Stimulated activated CD4-positive, alpha-beta T cell treated with anti-CD3 and anti-CD28 coated beads, TNF-alpha, amount 100 ng/mL, for 48 hours (primary cell): ENCODE results near the gene KDM4B.

Experiments
- DNase-seq, 3 donors: peaks; one replicate each; pipeline ENCODE4 v3.0.0-alpha.2; 2020; ENCODE audit warnings: low read depth in 3 of 3

KDM4B gene

DNA sequence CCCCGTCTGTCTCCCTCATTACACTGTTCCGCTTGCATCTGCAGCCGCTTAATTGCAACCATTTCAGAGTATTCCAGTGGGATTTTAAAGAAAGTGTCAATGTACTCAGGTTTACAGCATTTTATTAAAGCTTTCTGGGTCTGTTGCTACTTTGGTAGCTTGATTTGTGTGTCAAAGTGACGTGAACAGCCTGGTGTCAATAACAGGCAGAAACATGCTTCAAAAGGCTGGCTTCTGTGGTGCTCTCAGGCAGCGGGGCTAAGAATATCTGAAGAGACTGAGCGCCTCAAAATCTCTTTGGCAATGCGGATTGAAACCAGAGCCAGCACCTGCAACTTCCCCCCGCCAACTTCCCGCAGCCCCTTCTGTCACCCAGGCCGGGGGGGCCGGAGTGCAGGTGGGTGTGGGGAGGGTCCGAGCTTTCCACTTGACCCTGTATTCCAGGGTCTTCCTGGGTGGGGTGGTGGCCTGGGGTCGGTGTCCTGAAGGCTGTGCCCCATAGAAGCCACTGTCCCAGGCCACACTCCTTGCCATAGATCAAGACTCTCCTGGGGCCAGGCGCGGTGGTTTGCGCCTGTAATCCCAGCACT, 81.2 kb downstream of the KDM4B start:
- no peak for DNase-seq

DNA sequence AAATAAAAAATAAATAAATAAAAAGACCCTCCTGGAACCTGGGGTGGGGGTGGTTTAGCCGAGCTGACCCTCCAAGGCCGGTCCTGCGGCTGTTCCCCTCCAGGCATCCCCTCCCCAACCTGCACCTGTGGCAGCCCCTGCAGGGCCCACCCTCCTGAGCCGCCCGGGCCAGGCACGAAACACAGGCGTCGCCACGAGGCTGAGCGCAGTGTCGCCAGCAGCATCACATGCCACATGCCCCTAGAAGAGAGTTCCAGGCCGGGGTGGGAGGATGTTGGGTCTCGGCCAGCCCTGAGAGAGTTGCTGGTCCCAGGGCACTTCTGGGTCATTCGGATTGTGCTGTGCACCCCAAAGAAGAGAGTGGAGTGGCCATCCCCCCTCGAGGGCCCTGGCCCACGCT, 82.0 kb downstream of the KDM4B start:
- DNase-seq = no peak

DNA sequence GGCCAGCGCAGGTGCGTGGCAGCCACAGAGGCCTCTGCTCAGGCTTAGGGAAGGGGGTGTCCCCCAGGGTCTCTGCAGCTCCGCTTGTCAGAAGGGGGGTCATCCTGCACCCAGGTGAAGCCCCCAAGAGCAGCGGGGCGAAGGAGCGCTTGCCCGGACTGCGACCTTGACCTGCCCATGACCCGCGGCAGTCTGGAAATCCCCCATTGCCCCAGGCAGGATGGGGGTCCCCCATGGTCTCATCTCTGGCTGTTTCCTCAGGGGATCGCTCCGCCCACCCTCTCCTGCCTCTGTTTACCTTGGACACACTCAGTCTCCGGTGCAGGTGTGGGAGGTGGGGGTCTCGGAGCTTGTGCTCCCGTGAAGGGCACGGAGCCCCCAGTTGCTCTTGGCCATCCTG, 82.7 kb downstream of the KDM4B start:
- no peak for DNase-seq

DNA sequence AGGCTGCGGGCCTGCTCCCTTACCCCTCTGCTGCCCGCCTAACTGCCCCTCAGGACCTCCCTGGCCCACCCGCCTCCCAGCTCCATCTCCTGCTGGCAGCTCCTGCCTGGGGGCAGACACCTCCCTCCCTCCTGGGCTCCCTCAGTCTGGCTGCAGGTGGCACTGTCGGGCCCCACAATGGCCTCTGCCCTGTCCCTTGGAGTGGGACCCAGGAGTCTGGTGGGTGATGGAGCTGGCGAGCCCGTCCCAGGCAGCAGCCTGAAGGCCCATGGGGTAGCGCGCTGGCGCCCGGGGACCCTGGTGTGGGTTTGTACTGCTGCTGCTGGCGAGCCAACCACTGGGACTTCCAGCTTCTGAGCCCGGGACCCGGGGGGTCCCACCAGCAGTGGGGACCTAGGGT, 83.6 kb downstream of the KDM4B start:
- DNase-seq = no peak

DNA sequence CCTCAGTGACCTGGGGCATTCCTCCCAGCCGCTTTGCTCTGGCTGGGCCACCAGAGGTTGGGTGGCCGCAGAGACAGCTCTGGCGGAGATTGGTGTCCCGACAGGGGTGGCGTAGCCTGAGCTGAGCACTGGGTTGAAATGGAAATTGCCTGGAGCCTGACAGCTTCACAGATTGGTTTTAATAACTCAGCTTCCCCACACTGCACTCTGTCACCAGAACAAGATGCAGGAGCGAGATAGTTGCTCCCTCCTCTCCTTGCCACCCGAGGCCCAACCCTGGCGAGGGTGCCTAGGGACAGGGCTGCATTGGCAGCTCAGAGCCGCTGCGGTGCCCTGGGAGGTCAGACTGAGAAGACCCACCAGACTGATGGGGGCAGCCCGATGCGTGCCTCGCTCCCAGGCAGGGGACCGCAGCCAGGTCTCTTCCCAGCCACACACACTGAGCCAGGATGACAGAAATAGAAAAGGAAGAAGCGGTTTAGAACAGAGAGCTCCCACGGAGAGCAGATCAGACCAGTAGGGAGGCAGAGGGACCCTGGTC, 84.1 kb downstream of the KDM4B start:
- DNase-seq = no peak

DNA sequence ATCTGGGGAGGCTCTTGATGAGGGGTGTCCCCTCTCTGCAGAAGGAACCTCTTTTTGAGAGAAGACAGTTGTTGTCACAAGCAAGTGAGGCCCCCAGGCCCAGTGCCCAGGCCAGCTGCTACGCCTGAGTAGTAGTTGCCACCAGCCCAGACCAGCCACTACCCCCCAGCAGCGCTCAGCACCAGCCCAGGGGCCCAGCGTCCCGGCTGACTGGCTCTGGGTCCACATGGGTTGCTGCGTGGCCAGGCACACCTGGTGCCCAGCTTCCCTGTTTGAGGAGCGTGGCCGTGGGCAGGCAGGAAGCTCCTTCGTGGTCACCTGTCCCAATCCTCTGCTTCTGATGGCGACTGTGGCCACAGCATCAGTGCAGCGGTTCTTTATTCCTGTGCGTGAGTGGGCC, 84.7 kb downstream of the KDM4B start:
- DNase-seq = no peak

DNA sequence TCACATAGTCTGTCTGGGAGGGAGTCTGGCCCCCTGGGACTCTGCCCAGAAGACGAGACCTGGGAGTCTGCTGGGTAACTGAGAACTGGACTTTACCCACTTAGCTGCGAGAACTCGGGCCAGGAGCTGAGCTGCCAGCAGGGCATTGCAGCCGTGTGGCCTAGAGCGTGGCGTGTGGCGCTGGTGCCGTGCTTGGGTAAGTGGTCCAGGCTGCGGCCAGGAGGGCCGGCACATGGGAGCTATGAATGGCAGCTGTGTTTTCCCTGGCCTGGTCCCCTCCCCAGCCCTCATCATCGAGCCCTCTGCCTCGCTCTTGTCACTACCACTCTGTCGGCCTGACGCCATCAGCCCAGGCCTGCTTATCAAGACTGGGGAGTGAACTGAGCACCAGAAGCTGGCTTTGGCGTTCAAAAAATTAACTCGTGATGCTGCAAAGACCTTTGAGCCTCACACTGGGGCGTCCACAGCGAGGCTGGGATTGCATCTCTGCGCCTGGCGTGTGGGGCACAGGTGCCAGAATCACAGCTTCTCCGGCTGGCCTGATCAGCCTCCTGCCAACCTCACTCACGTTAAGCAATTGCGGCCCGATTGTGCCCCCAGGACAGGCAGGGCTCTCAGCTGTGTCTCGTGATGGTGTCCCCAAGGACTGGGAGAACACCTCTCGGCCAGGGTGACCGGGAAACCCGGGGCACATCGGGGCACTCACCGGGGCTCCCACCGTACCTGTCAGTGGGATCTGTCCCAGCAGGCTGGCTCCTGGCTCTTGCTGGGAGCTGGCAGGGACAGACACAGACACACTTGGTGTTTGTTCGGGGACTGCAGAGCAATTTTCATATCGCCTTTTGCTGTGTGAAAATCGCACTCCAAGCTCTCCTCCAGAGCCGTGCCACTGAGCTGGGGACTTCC, 85.9 kb downstream of the KDM4B start:
- DNase-seq = no peak

DNA sequence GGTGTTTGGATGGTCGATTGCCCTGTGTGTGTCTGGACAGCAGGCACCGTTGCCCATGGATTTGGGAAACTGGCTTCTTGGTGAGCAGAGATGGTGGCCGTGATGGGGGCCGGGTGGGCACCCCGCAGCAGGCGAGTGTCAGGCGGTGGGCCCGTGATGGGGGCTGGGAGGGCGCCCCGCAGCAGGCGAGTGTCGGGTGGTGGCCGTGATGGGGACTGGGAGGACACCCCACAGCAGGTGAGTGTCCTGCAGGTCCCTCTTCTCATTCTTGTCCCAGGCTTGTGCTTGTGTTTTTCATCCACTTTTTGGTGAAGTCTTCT, 86.5 kb downstream of the KDM4B start:
- DNase-seq = no peak

DNA sequence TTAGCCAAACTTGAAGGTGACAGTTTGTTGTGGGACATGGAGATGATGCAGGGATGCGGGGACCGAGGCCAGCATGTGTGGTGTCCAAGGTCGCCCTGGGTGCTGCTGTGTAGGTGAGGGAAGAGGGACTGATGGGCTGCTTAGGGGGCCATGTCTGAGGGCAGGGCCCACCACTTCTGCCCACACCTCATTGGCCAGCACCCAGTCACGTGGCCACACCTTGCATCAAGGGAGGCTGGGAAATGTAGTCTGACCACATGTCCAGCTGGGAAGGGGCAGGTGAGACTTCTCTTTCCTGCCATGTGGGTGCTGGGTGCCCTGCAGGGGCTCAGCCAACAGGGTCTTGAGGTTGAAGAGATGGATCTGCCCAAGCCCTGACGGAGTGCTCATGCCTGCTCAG, 88.9 kb downstream of the KDM4B start:
- no peak for DNase-seq

DNA sequence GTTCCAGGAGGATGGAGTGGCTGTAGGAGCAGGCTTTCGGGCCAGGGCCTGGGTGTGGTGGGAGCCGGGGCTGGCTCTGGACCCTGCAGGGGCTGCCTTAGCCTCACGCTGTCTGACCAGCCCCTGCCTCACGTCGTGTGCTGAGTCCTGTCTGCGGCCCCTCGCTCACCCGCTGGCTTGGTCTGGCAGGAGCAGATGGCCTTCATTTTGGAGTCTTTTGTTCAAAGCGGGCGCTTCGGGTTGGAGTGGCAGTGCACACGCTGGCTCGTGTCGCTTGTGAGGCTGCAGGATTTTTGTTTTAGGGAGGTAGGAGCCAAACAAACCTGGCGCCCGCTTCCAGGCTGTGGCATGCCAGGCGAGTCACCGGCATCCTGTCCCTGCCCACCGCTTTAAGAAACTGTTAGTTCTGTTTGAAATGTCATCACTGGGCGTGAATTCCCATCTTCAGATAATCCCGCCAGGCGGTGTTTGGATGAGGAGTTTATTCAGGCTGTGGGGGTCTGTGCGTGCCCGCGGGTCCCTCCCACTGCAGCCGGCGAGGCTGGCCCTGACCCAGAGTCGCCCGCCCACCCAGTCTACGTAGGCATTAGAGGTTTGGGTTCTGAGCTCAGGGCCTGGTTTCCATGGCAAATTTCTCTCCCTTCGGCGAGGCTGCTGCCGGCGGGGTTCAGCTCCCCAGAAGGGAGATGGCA, 89.8 kb downstream of the KDM4B start:
- DNase-seq = no peak

DNA sequence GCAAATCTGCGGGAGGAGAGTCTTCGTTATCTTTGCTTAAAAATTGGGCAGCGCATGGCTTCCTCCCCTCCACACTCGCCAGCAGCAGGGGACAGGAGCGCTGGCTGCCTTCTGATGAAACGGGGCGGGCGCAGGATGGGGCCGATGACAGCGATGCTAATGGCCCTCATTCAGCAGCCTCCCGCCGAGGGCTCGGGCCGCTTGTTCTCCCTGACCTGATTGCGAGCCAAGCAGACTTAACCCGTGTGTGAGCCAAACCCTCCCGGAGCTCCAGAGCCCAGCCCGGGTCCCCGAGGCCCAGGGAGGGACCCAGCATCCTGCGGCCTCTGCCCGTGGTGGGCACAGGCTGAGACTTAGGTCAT, 90.3 kb downstream of the KDM4B start:
- DNase-seq = no peak

DNA sequence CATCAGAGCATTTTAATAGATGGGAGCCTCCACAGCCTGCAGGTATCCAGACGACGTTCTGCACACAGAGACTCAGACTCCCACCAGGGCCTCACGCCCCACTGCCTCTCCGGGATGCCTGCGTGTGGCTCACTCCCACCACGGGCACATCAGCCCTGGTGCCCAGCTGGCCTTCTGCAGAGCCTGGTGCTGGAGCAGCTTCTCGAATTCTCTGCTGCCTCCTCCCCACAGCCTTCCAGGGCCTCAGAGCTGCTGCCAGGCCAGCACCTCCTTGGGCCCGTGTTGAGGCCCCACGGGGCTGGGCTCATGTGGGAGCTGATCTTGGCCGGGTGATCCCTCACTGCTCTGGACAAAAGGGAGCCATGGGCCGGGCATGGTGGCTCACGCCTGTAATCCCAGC, 90.9 kb downstream of the KDM4B start:
- DNase-seq = no peak

DNA sequence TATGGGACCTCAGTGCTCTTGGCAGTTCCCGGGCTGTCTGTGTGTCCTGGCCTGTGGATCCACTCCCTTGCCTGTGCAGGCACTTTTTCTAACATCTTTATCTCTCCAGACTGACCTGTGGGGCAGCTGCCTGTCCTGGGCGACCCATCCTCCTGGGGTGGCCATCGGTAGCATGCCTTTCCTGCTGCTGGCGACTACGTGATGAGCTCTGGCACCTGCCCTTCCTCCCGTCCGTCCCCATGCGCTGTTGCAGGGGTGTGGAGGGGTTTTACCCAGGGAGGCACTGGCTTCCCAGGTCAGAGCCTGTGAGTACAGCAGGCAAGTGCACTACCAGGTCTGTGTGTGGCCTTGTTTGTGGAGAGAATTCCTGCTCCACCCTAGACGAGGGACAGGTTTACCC, 93.3 kb downstream of the KDM4B start:
- DNase-seq = no peak

DNA sequence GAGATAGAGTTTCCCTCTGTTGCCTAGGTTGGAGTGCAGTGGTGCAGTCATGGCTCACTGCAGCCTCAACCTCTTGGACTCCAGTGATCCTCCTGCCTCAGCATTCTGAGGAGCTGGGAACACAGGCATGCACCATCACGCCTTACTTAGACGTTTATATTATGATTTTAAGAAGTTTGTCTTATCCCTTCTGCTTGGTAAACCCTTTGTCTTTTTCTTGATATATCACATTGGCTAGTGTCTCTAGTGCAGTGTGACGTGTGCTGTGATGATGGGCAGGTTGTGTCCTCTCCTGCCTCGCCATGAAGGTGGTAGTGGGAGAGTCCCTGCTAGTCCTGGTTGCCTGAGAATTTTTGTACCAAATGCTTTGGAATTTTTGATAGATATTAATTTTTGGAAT, 93.9 kb downstream of the KDM4B start:
- no peak for DNase-seq

DNA sequence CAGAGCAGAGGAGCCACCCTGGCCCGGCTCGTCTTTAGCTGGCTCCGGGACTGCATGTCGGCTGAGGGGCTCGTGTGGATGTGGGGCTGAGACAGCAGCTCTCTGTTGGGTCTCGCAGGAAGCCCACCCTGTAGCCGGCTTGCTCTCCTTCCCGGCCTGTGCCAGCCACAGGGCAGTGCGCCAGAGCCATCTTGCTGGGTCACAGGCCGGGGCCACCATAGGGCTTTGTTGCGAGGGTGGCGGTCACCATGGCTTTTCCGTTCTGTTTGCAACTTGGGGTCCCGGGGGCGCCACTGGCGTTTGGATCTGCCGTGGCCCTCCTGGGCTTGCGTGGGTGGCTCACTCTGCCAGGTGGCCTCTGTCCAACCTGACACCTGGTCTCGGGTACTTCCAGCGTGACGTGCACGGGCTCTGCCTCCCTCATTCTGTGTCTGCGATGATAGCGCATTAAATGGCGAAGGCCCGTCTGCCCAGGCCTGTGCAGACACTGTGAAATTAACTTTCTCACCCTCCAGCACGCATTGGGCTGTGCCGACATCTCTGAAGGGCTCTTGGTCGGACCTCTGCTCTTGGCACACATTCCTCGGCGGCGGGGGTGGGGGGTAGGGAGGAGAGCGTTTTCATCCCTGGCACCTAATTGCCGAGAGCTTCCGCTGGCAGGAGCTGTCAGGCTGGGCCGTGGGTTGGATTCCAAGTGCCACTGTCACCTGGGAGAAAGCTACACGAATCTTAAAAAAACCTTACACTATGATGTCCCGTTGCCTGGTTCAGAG, 95.1 kb downstream of the KDM4B start:
- DNase-seq = no peak

DNA sequence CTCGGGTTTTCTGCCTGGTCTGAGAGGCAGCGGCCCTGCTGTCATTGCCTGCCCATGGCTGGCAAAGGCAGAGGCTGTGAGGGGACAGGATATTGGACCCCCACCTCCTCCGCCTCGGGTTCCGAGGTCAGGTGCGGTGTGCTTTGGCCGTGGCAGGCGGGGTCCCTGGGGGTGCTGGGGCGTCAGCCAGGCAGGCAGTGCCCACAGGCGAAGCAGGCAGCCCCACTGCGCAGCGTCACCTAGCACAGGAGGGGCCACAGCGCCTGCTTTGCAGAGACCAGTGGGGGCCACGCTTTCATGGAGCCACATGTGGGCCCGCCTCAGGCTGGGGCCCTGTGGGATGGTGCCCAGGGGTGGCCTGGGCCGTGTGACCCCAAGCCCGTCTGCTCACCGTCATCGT, 96.0 kb downstream of the KDM4B start:
- DNase-seq = no peak

DNA sequence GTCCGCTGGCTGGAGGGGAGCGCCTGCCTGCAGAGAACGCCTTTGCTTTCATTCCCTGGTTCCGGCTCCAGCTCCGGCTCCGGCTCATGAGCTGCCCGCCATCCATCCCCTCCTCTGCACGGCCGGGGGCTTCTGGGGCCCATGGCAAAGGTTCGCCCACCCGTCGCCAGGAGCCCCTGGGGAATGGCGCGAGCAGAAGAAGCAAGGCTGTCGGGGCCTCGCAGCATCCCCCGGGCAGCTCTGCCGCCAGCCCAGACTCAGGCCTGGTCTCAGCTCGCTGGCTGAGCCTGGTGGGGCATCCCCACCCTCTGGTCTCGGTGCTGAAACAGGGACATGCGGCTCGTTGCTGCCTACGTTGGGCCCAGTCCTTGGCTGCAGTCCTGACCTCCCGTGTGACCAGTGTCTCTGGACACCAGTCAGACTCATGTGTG, 96.8 kb downstream of the KDM4B start:
- DNase-seq = no peak

DNA sequence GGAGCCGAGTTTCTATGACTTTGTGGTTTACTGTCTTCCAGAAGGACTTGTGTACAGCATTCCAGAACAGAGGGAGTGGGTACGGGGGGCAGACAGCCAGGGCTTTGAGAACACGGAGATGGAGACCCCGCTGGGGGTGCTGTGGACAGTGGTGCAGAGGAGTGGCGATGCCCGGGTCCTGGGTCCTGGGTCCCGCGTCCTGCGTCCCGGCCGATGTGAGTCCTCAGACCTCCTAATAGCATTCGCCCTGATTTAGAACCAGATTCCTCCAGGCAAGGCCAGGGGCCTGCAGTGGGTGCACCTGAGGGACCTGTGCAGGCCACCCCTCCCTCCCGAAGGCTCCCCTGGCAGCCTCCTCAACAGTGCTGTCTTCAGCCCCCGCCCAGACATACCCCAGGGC, 97.9 kb downstream of the KDM4B start:
- DNase-seq = no peak

DNA sequence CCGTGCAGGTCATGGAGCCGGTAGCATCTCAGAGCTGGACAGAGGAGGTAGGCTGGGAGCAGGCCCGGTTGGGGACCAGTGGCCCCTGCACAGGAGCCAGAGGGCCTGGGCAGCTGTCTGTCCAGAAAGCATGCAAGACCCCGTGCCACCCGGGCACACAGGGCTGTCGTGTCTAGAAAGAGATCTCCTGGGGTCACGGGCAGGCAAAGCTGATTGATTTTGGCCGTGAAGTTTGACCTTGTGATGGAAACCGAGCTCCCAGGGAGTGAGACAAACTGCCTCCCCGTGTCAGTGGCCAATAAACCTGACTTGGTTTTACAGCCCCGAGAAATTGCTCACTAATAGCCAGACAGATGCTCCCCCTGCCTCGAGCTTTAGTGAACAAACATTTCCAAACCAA, 98.8 kb downstream of the KDM4B start:
- no peak for DNase-seq

DNA sequence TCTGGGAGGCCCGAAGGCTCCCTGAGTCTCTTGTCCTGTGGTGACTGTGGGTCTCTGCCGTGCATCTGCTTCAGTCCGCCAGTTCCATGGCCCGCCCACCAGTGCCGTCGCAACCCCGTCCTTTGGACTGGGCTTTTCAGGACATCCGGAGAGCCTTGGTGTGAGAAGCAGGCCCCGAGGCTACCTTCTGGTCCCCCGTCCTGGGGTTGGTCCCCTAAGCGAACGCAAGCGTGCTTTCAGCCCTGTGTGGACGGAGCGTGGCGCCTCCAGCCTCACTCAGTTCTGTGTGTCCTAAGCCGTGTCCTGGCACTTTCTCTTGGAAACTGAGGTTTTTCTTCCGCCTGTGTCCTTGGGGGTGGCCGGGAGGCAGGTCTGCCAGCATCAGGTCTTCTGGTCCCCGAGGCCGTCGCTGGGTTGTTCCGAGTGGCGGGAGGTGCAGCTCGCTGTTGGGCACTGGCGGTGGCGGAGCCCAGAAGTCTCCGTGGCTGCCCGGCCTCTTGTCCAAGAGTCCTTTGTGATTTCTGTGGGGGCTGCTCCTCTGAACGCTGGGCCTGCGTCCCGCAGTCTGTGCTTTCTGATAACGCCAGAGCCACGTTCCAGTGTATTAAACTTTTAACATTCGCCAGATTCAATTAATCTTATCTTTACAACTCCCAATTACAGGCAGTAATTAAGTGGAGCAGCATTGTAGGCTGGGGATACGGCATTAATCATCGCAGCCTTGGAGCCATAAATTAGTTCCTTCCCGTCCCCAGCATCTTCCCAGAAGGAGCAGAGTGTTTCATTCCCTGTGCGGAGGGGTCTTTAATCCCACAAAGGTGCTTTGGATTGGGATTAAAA, 99.5 kb downstream of the KDM4B start:
- no peak for DNase-seq

DNA sequence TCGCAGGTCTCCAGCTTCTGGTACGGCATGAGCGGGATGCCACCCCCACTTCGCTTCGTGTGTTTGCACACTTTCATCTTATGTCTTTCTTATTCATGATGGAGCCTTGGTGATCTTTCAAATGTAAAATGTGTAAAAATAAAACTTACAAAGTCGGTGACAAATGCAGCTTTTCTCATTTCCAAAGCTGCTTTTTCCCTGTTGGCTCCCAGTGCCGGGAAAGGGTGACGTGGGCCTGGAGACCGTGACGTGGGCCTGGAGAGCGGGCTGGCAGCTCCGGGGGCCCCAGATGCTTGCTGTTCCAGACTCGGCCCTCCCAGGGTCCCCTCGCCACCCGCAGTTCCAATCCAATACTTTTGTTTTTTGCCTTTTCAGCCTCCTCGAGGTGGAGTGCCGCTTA, 101.4 kb downstream of the KDM4B start:
- DNase-seq = no peak
